Activated CD4-positive, alpha-beta T cell treated with anti-CD3 and anti-CD28 coated beads, Interleukin-2, amount 50 U/mL, for 1 hour (primary cell): ENCODE data around the gene LRFN2.

ENCODE experiments used
- DNase-seq: peaks from one replicate; pipeline ENCODE4 v3.0.0-alpha.2; 2020

LRFN2 gene

DNA sequence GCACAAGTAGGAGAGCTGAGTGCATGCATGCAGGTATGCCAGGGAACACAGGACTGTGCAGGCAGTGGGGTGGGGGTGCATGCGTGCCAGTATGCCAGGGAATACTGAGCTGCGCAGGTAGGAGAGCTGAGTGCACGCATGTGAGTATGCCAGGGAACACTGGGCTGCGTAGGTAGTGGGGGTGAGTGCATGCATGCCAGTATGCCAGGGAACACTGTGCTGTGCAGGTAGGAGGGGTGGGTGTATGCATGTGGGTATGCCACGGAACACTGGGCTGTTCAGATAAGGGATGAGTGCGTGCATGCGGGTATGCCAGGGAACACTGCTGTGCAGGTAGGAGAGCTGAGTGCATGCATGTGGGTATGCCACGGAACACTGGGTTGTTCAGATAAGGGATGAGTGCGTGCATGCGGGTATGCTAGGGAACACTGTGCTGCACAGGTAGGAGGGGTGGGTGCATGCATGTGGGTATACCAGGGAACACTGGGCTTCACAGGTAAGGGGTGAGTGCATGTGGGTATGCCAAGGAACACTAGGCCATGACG lies 77.4 kb downstream of the LRFN2 start:
- DNase-seq: no peak

DNA sequence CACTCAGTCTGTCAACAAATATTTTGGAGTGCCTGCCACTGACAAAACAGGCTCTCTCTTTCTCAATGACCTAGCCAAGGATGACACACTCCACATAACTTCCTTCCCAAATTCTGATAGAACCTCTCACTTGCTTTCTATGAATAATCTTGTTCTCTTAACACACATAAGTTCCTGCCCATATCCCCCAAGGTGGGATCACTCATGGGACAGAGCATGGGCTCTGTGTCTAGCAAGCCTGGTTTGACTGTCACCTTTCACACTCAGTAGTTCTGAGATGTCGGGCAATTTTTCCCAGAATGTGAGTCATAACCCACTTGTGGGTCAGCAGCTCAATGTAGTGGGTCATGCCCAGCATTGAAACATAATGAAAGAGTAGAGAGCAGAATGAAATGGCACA lies 78.1 kb downstream of the LRFN2 start:
- no peak for DNase-seq

DNA sequence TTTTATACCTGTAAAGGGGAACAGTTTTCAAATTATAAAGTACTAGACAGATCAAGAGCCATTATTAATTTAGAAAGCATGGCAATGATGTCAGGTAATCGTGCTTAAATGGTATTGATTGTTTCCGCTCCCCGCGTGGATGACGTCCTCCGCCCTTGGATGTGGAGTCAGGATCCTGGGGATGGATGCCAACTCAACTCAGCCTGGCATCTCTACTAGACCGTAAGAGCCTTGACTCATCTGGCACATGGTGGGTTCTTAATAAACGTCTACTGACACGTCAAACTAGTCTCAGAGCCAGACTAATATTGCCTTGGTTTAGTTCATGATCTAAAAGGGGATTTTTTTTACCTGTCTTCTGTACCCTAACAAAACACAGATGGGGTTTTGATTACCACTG lies 80.2 kb downstream of the LRFN2 start:
- DNase-seq: no peak

DNA sequence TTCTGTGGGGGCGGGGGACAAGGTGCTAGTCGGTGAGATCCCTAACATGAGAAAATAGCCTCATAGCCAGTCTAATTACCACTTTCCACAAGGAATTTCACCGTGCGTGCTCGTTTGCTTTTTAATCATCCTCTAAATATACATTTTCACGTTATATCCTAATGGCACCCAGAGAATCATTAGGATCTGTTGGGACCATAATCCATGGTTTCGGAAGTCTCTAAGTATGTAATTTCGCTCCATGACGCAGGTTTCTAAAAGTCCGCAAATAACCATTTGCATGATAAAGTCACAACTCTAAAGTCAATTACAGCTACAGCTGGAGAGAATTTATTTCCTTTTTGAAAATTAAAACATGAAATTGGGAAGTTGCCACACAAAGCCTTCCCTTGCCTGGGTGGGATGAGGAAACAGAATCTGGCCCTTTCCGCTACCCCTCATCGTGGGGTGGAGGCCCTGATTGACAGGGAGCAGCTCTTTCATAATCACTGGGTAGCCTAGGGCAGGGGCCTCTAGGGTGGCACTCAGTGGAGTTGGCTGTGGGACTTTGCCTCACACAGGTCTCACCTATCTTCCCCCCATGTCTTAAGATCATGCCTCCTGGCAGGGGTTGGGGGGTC lies 81.9 kb downstream of the LRFN2 start:
- DNase-seq: no peak

DNA sequence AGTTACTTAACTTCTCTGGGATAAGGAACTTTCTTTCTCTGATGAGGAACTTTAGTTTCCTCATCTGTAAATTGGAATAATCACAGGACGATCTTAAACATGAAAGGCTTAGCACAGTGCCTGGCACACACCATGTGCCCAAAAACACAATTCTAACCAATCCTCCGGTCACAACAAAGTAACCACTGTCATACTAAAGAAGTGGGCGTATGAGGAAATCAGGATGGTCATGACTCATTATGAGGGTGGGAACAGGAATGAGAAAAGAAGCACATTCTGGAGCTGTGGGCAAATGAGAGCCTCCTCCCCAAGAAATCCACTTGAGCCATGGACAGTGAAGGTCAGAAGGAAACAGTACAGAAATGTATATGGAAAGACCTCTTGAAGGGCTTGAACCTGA lies 82.9 kb downstream of the LRFN2 start:
- DNase-seq: no peak

DNA sequence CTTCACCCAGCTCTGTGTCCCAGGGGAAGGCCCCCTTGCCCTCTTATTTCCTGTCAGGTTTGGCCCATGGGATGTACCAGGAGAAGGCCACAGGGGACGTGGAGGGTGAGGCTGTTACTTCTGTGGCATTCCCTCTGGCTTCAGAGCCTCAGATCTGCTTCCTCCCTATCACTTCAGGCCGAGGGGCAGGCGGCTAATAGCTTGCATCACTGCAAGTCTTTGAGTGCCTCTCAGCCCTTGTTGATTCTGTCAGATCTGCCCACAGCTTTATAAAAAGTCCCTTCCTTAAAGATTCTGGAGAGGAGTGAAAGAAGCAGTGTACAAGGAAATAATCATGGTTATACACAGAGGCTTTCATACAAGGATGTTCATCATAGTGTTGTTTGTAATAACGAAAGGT lies 86.9 kb downstream of the LRFN2 start:
- no peak for DNase-seq

DNA sequence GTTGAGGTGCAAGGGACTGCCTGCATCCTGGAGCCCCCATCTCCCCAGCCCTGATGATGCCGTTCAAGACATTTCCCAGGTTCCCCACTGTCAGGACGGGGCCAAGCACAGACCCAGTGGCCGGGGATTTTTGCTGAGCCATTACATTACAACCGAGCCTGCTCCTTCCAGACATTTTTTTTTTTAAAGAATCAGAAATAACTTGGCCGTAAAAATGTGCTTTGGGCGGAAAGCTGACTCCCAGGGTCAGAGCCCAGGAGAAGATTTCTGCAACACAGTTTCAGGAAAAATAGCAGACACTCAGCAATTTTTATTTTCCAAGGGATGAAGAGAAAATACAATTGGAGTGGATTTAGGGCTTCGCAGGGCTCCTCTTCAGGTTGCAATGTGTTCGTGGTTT lies 87.9 kb downstream of the LRFN2 start:
- no peak for DNase-seq

DNA sequence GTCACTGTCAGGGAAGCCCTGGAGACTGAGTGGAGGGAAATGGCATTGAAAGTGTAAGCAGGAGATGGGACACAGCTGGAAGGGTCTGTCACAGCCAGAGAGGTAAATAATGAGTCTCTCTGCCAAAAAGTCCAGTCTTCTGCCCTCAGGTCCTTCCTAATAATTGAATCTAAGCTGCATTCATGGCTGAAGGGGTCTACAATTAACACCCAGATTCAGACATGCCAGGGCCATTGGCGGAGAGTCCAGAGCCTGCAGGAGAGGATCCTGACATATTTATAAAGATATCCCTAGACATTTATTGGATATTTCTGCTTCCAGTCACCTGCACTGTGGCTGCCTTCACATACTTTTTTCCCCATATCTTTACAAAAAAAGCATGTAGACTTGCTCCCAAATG lies 89.0 kb downstream of the LRFN2 start:
- no peak for DNase-seq

DNA sequence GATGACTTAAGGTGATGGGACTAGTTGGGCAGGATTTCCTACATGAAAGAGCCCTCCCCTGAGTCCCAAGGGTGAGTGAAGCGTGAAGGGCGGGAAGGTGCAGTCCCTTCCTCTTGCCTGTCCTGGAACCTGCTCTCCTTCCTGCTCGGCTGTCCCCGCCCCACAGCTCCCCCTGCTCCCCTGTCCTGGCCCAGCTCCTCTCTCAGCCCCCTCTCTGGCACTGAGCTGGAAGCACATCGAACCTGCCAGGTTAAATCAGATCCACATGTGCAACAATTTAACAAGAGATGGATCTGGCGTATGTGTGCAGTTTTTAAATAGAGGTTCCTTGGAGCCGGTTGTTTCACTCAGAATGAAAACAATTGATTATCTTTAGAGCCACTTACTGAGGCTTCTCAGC lies 95.0 kb downstream of the LRFN2 start:
- DNase-seq: no peak

DNA sequence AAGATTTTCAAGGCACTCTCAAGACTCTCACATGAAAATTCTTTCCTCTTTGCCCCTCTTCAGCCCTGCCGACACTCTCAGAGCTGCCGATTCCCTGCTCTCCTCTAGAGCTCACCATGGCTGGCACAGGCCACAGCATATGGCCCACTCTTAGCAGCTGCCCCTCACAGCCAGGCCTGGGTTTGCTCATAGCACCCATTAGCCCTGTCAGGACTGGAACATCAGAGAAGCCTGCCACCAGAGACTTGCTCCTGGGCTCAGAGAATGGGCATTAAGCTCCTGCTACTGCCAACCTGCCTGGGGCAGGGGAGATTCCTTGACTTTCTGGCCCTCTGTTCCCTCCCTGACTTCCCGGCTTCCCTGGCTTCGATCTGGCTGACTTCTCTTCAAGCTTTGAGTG lies 96.7 kb downstream of the LRFN2 start:
- DNase-seq: no peak

DNA sequence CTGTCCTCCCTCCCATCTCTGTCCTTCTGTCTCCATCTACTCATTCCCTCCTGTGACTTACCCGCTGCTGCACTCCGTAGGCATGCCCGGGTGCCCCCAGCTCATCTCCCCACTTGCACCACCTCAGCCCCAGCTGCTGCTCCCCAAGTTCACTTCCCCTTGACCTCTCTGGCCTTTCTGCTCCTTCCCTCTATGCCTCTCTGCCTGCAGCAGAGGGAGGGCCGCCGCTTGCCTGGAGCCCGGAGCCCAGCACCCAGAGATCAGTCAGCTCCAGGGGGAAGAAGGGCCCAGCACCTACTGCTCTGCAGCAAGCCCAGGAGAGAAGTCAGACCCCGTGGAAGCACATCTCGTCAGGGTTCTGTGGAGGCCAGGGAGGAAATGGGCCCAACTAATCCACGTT lies 97.4 kb downstream of the LRFN2 start:
- DNase-seq: no peak

DNA sequence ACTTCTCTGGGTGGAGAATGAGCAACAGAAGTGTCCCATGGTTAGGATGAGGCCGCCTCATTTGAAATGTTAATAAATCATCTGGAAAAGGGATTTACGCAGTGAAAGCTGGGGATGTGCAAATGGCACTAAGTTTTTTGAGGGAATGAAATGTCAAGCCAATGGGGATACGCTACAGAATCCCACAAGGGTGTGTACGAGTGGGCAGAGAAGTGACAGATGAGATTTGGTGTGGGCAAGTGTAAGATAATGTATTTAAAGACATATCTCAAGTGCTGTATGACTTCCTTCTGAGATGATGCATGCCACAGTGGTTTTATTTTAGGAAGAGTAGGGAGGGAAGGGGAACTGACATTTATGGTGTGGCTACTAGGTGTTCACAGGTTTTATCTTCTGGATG lies 100.6 kb downstream of the LRFN2 start:
- no peak for DNase-seq

DNA sequence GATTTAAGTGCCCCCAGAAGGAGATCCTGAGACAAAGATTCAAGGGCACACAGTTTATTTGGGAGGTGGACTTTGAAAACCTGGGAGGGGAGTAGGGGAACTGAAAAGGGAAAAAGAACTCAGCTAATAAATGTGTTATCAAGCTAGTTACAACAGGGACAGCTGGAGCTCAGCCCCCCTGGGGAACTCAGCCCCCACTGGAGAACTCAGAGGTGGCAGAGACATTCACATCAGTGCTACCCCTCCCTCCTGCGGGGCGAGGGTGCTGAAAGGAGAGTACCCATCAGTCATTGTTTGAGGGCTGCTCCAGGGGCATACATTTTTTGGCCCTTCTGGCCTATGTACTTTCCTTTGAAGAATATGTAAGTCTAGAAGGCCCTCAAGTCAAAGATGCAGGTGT lies 101.4 kb downstream of the LRFN2 start:
- DNase-seq: no peak

DNA sequence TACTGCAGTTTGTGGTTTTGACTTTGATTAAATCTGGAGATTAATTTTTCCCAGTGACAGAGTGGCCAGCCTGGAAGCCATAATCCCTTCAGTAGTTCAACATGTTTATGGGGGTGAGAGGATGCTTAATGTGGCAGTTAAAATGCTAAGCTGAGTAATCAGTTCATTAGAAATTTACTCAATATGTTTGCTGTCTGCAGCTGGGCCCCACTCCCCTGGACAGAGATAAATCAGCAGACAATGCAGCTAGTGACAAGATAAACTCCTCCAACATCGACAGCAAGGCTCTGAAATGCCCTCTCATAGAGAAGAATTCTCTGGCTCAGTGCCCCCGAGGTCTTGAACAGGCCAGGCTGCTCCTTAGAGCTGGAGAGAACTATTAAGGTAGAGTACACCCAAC lies 101.9 kb downstream of the LRFN2 start:
- DNase-seq: no peak

DNA sequence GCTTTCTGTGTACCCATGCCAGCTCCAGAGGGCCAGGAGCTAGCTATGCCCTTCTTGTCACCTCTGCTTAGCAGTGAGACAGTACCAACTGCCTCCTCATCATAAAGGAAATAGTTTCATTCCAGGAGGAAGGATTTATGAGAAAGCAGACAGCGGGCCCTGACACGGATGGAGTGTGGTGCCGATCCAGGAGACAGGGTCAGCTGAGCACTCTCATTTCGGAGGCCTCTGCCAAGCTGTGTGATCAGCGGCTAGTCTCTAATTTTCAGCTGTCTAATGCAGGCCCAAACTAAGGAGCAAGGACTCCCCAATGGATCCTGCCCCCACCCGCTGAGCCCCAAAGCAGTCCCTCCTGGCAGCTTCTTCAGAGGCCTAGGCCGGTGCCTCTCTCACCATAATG lies 103.1 kb downstream of the LRFN2 start:
- no peak for DNase-seq

DNA sequence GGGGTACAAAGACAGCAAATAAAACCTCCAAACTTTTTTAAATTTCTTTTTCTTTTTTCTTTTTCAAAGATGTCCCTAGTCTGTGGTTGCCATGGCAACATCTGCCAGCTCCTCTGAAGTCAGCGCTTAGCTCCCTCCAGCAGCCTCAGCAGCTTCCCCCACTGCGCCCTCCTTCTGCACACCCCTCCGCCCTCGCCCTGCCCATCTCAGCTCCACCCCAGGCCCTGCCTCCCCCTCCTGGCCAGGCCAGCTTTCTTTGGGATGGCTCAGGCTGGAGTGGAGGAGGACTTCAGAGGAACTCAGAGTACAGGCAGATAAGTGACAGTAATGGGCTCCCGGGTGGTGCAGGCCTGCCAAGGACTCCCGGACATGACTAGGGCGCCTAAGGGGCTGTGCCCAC lies 104.6 kb downstream of the LRFN2 start:
- DNase-seq: no peak

DNA sequence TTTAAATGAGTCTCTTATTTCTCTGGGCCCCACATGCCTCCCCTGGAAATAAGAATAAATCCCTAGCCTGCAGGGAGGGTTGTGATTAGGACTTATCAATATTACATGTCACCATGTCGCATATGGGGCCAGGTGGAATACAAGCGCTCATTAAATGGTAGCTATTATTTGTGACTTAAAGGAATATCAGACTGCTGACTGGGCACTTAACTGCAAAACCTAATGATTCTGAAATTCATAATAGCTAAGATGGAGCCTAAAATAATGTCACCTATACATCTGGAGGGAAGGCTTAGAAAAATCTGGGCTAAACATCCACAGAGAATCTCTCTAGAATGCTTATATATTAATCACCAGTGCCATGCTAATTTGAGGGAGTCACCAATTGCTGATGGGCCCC lies 106.5 kb downstream of the LRFN2 start:
- DNase-seq: no peak

DNA sequence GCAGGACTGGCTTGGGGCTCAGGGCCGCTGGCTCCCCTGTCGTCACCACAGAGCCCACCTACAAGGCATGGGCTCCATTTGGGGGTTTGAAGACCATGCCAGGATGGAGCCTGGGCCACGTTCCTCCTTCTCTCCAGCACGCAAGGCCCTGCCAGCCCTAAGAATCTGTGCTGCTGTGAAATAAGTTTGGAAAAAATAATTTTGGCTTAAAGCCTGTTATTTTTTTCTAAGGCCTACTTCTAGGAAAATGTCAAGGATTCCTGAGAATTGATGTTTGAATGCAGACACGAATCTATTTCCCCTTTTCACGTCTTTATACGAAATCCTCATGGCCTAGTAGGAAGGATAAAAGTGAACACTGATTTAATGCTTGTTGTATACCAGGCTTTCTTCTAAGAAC lies 107.5 kb downstream of the LRFN2 start:
- no peak for DNase-seq

DNA sequence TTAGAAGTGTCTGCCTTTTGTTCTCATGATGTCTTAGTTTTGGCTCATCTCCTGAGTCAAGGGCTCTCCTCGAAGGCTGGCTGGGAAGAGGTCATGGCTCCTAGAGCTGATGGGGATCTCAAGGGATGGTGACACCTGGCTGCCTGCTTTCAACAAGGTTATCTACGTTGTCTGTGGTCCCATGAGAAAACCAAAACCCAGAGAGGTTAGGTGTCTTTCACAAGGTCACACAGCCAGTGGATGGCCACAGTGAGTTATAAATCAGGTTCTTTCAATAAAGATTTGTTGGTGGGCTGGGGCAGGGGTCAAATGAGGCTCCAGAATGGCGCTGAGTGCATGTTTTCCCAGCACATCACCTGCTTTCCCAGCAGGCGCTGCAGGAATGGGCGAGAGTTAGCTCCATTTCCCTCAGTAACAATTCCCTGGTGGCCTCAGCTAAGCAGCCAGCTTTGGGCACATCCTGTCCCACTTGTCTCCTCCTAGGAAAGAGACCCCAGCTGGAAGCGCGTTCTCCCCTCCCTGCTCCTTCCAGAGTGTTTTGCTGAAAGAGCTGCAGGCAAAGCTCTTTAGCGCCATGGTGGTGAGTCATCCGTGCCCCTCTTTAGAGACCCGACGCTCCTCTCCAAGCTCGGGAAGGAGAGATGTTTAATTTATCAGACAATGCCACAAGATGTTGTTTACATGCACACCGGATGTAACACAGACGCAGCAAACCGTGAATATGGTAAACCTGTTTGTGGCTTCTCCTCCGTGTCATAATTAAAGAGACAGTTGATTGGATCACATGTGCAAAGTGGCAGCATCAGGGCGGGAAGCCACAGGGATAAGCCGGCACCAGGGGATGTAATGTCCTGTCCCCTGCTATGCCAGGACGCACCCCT lies 109.7 kb downstream of the LRFN2 start:
- peak; percentile 16 for DNase-seq

DNA sequence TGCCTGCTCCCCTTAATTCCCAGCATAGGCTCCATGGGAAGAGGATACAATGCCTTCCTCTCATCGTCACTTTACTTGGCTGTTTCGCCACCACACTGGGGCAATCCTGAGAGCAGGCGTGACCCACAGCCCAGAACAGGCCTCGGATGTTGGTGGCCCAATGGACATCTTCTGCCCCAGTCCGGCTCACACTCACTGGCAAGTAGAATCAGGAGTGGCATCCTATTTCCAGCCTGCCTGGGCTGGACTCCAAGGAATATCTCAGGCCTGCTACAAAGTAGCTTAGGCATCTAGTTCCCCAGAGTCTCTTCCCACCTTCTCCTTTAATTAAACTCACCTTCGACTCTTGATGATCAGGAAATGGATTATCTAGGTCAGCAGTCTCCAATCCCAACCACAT lies 110.5 kb downstream of the LRFN2 start:
- DNase-seq: no peak

DNA sequence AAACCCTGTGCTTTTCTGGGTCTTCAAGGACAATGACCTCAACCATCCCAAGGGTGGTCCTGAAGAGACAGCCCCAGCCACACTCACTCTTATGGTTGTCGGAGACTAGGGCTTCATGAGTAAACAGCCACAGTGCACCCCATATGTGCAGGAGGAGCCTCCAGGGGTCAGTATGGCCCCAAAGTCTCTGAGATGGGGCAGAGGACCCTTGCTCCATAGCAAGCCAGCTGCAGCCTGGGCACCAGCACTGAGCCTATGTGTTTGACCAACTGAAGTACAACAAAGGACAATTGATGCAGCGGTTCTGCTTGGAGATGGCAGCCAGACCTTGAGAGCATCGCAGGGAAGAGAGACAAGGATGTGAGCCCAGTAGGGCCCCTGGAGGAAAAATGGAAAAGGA lies 112.2 kb downstream of the LRFN2 start:
- no peak for DNase-seq

DNA sequence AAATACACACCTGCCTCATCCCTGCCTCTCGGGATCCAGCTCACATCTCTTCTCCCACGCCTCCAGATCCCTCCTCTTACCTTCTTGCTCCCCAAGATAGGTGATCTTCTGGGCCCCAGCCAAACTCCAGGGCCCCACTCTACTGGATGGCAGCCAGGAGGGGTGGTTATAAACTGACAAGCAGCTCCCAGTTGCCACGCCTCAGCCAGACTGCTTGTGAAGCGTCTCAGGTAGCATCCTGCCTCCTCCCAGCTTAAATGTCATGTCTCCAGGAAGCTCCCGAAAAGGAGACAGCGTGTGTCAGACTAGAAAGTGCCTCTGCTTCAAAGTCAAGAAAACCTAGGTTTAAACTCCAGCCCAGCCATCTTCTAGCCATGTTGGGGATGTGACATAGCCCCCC lies 114.1 kb downstream of the LRFN2 start:
- DNase-seq: no peak

DNA sequence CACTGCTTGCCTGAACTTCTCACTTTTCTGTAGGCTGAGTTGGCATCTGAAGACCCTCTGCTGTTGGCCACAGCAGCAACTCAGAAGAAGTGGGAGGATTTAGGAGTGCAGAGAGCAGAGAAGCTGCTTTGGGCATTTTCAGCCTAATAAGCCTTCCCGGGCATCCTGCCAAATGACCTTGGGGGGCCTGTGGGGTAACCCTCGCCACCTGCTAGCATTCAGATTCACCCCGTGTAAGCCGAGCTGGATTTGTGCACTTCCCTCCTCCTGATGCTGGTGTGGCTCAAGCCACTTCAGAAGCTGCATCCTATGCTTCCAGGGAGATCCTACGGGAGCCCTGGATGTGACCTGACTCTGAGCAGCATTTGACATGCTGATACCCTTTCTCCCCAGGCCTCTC lies 114.8 kb downstream of the LRFN2 start:
- no peak for DNase-seq

DNA sequence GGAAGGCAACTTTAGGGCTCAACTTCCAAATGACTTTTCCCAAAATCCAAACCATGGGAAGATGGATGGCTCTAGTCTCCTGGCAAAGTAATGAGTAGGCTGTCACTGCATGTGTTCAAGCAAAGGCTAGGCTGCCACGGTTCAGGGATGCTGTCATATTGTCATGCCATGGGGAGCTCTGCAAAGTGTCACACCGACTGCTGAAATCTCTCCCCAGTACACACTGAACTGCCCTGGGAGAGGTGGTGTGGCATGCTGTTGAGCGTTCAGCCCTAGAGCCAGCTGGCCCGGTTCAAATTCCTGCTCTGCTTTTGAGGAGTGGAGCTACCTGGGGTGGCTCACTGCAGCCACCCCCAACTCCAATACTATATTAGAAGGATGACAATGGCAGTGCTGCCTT lies 115.9 kb downstream of the LRFN2 start:
- no peak for DNase-seq

DNA sequence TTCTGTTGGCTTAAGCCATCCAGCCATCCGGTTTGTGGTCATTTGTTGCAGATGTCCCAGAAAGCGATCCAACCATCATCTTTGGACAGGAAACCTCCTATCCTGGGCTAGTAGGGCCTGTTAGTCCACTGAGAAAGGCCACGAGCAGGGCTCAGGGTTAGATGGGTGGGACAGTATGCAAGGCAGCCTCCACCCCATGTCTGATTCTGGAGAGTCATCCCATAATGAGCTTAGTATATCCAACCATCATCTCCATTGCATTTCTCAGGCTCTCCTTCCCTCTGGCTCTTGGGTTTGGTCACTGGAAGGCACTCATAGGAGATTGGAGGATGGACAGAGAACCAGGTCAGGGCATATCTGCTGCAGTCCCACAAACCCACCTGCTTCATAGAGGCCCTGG lies 117.8 kb downstream of the LRFN2 start:
- DNase-seq: no peak
